Glutamatergic neuron (in vitro differentiated cells): ENCODE measurements around the gene USP13. TPM values are rescaled to one million over a fixed set of nuclear protein-coding genes. Genes with fewer than 3 reads are reported as not detected.
"Not testable (repeated sequence)": the region's sequence is repeated elsewhere in the genome, so short reads cannot be mapped to it uniquely, and the experiment has no call there.

Source experiments
- DNase-seq: peaks from one replicate; pipeline ENCODE4 v3.0.0; 2022
- H3K27ac Mint-ChIP-seq: one replicate; pipeline ENCODE4 v1.8.0; 2020; ENCODE audit warnings: mild to moderate bottlenecking, mixed read lengths, inconsistent platforms; ENCODE audit not compliant: unreplicated experiment
- H3K27me3 Mint-ChIP-seq: one replicate; pipeline ENCODE4 v1.8.0; 2020; ENCODE audit warnings: mild to moderate bottlenecking, moderate library complexity, mixed read lengths, inconsistent platforms; ENCODE audit not compliant: unreplicated experiment
- H3K36me3 Mint-ChIP-seq: one replicate; pipeline ENCODE4 v1.8.0; 2020; ENCODE audit warnings: mild to moderate bottlenecking, mixed read lengths, inconsistent platforms; ENCODE audit not compliant: unreplicated experiment
- H3K4me1 Mint-ChIP-seq: one replicate; pipeline ENCODE4 v1.8.0; 2020; ENCODE audit warnings: mild to moderate bottlenecking, low read depth, mixed read lengths, inconsistent platforms; ENCODE audit not compliant: unreplicated experiment
- H3K4me3 Mint-ChIP-seq: one replicate; pipeline ENCODE4 v1.8.0; 2020; ENCODE audit warnings: mild to moderate bottlenecking, mixed read lengths, inconsistent platforms; ENCODE audit not compliant: unreplicated experiment
- H3K9me3 Mint-ChIP-seq: one replicate; pipeline ENCODE4 v1.8.0; 2020; ENCODE audit warnings: mild to moderate bottlenecking, moderate library complexity, mixed read lengths, inconsistent platforms; ENCODE audit not compliant: unreplicated experiment
- CTCF ChIP-seq: fragments of 200-600 bp; sonication (generic); IDR thresholded peaks from one replicate; pipeline ENCODE4 v1.5.0; 2021; ENCODE audit not compliant: partially characterized antibody, unreplicated experiment
- total RNA-seq: library from RNA; stranded (reverse); fragmentation: NEBNext Ultra II Directional; extraction: Animal tissue kit (Norgen Biotek cat#: 25700); gene quantifications from one replicate; pipeline ENCODE4 v1.2.1, GENCODE V29; 2021; ENCODE audit not compliant: unreplicated experiment

Gene USP13
- total RNA-seq, 1 donor from 2014 or later: 28.5 TPM

- no peak for TF ChIP-seq CTCF
- Mint-ChIP-seq H3K9me3 (peaks cover 1% of the 10 kb centered on the region), H3K27ac (no peak overlapping the region), H3K36me3 (peaks cover 8% of the 10 kb centered on the region), H3K4me1 (no peaks in the 10 kb centered on the region), H3K27me3 (no peaks in the 10 kb centered on the region), H3K4me3 (no peak overlapping the region)
- no peak for DNase-seq
Measured at GRCh38 chr3:179642871-179643270, 10.0 kb upstream of the USP13 start.

GRCh38 chr3:179643837-179644236, 9.0 kb upstream of the USP13 start:
- H3K4me3 Mint-ChIP-seq, H3K9me3 Mint-ChIP-seq, DNase-seq, H3K27me3 Mint-ChIP-seq, H3K36me3 Mint-ChIP-seq, H3K27ac Mint-ChIP-seq, H3K4me1 Mint-ChIP-seq: not testable (repeated sequence)

DNA sequence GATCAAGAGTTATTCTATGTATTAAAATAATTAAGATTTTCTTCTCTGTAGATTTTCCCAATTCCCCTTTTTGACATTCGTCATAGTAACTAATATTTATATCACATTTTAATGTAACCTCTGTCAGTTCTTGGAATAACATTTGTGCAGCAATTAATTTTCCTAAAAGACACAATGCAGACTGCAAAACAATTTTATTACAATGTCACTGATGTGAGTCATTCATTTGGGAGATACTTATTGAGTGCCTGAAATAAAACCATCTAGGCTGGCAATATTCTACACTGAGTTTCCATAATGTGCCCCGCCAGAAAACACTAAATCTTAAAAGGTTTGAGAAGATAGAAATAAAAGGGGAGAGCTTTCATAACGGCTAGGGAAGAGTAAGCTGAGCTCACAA, 6.7 kb upstream of the USP13 start:
- Mint-ChIP-seq H3K4me3 (no peak overlapping the region), H3K27me3 (no peaks in the 10 kb centered on the region), H3K36me3 (peaks cover 3% of the 10 kb centered on the region), H3K9me3 (peaks cover 1% of the 10 kb centered on the region), H3K27ac (no peak overlapping the region), H3K4me1 (no peaks in the 10 kb centered on the region)
- TF ChIP-seq CTCF: no peak
- no peak for DNase-seq

DNA sequence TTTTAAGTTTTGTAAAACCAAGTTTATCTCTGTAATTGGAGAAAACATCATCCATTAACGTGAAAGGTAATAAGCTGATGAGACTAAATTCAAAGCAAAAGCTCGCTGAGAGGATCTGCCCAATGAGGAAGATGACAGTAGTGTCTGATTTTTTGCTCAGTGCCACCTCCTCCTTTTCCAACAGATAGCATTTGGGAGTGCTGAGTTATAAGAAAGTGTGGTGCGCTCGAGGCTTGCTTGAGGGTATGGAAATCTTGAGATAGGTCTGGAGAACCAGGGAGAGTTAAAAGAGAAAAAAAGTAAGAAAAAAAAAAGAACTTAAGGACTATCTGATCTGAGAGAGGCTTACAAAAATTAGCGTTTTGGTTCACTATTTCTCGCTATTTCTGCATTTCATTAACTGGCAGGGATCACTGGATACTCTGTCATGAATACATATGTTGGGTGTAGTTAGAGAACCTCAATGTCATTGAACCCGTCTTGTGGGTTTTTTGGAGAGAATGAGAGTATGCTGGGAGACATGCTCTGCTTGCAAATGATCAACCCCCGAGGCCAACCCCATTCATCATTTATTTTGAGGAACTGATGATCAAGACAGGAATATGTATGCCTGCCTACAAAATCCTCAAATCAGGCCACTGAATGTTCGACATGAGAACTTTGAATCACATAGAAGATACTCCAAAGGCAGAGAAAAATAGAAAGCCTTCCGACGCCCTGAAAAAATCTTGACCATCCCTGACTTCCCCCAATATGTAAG, 973 bp upstream of the USP13 start:
- H3K4me3 Mint-ChIP-seq: peak overlapping the region; percentile 92
- H3K4me1 Mint-ChIP-seq: peaks cover 27% of the 10 kb centered on the region
- H3K9me3 Mint-ChIP-seq: peaks cover 22% of the 10 kb centered on the region
- H3K27ac Mint-ChIP-seq: peak overlapping the region; percentile 94
- no peaks in the 10 kb centered on the region for H3K36me3 Mint-ChIP-seq
- no peak for TF ChIP-seq CTCF
- DNase-seq: no peak
- H3K27me3 Mint-ChIP-seq: peaks cover 13% of the 10 kb centered on the region

GRCh38 chr3:179653096-179653797, 407 bp downstream of the USP13 start:
- Mint-ChIP-seq H3K4me1 (peaks cover 30% of the 10 kb centered on the region), H3K36me3 (no peaks in the 10 kb centered on the region), H3K9me3 (peaks cover 25% of the 10 kb centered on the region), H3K27me3 (peaks cover 13% of the 10 kb centered on the region), H3K27ac (peak overlapping the region; percentile 98), H3K4me3 (peak overlapping the region; percentile 98)
- DNase-seq: peak; percentile 83
- no peak for TF ChIP-seq CTCF
